ENCODE measurements around the gene GRAMD1C. TPM values are rescaled to one million over a fixed set of nuclear protein-coding genes. Genes with fewer than 3 reads are reported as not detected.

GRAMD1C gene
- 13.1 TPM for total RNA-seq

DNA sequence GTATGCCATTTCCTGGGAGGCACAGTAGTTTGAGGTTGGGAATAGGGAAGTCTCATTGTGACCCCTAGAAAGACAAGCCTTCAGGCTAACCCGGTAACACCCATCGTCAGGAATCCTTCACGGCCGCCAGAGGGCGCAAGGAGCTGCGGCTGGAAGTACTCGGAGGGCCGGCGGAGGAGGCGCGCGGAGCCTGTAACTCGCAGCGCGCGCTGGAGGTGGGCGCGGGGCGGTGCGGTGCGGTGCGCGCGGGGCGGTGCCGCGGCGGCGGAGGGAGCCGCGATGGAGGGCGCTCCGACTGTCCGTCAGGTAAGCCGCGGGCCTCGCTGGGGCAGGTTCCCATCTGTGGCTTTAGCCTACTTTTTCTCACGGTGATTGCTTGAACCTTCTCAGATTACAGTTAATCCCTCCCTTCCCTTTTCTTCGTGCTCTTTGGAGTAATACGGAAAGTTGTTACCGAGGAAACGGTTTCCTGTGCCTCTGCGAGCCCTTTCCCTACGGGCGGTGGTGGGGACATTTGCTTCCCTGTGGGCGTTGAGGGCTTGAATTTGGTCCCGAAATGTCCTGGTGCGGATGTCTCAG, at the start of gene GRAMD1C:
TSS of gene GRAMD1C (plus strand) at position 158 of the 579 bp plus-strand sequence. CDS start at position 280, 122 bp downstream.

DNA sequence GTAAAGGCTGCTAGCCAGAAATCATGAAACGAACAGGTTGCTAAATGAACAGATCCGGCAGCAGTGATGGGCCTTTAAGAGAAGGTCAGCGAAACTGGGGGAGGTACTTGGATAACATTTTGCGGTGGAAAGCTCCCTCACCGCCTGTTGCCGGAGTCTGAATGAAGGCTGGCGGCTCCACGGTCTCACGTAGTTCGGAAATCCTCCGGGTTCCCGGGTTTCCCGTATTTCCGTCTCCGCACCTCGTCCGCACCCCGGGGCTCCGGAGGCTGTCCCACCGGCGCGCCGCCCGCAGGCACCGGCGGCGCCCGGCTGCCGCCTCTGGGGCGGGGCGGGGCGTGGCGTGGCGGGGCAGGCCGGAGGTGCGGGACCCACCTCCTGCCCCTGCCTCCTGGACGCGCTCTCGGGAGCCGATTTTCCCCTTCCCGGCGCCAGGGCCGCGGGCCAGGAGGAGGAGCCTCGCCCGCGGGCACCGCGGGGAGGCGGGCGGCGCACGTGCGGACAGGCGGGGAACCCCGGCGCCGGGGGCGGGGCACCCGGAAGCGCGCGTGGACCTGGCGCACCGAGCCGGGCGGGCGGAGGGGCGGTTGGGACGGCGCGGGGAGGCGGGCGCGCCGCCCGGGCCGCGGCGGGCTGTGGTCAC, 108.9 kb downstream of the GRAMD1C start, which contains the start of gene ZDHHC23:
TSS of gene ZDHHC23 (plus strand) at position 642 of the 643 bp plus-strand sequence. CDS start 790 bp downstream, outside the sequence.

Other genes starting within 250 kb of the GRAMD1C start
- 26.3 TPM for gene USF3, start 142.1 kb upstream of the GRAMD1C start, total RNA-seq
- 44.4 TPM for gene NAA50, start 92.5 kb upstream of the GRAMD1C start, total RNA-seq
- gene ATP6V1A, start 91.8 kb upstream of the GRAMD1C start, total RNA-seq: 113 TPM
- 18.8 TPM for gene ZDHHC23, start 109.2 kb downstream of the GRAMD1C start, total RNA-seq
- 9.1 TPM for gene CCDC191, start 217.7 kb downstream of the GRAMD1C start, total RNA-seq
- 18.2 TPM for gene QTRT2, start 217.9 kb downstream of the GRAMD1C start, total RNA-seq